Measurements from ENCODE around the gene RAB40A. TPM values are rescaled to one million over a fixed set of nuclear protein-coding genes. Genes with fewer than 3 reads are reported as not detected.
"Not testable (repeated sequence)": the region's sequence is repeated elsewhere in the genome, so short reads cannot be mapped to it uniquely, and the experiment has no call there.

RAB40A gene
- total and polyA plus RNA-seq, 10 of the 15 experiments (the other 5 are each of a cell fraction or from before 2014, with no cell fraction given): 0.10 to 0.42 (median 0.26) TPM

GRCh38 chrX:103477496-103477895 lies 41.8 kb downstream of the RAB40A start (continued):
- TF ChIP-seq, protein P1, sequence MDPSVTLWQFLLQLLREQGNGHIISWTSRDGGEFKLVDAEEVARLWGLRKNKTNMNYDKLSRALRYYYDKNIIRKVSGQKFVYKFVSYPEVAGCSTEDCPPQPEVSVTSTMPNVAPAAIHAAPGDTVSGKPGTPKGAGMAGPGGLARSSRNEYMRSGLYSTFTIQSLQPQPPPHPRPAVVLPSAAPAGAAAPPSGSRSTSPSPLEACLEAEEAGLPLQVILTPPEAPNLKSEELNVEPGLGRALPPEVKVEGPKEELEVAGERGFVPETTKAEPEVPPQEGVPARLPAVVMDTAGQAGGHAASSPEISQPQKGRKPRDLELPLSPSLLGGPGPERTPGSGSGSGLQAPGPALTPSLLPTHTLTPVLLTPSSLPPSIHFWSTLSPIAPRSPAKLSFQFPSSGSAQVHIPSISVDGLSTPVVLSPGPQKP (IDR thresholded peaks at IDR 0.05; ENCODE audit: low read depth, low read length): no peak
- TF ChIP-seq NR2C2 (IDR thresholded peaks at IDR 0.05; ENCODE audit: borderline replicate concordance, control insufficient read depth, insufficient read length, low read depth): no peak

DNA sequence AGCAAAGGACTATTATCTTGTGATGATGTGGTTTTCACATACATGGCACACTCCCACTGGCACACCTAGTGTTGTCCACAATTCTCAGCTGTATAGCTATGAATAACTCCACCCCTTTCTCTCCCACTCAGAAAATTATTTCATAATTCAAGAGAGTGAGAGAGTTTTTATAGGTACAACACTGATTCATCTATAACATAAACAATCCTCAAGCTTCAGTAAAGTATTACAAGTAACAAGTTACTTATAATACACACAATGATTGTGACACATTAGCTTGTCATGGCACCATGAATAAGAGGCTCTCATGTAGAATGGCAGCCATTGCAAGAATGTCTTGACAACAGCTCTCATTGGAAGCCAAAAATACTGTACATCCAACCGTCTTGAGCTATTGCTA lies 43.9 kb downstream of the RAB40A start:
- Histone ChIP-seq H3K36me3 (ENCODE audit: control insufficient read depth in 2 of 2, insufficient read depth in 2 of 2, low read length in 1 of 2) (no peaks in the 10 kb centered on the region), H3K27me3 (replicated peaks in 1 of 2; ENCODE audit: control insufficient read depth in 2 of 2, insufficient read depth in 2 of 2, low read length in 1 of 2) (no peaks in the 10 kb centered on the region; a peak in 1 of 4 replicates), H2AFZ (ENCODE audit: control insufficient read depth, low read depth, low read length) (no peak overlapping the region), H3K4me2 (ENCODE audit: control insufficient read depth, insufficient read depth) (no peak overlapping the region), H4K20me1 (ENCODE audit: control insufficient read depth, insufficient read depth) (no peaks in the 10 kb centered on the region), H3K4me1 (ENCODE audit: control insufficient read depth, insufficient read depth, low read length) (no peaks in the 10 kb centered on the region), H3K79me2 (ENCODE audit: control insufficient read depth, insufficient read depth, low read length) (no peaks in the 10 kb centered on the region), H3K9me3 (replicated peaks; ENCODE audit: control insufficient read depth, insufficient read depth, low read length) (no peaks in the 10 kb centered on the region), H3K4me3 (no peak overlapping the region), H3K9ac (ENCODE audit: control insufficient read depth, insufficient read depth, low read length) (no peak overlapping the region), H3K27ac (ENCODE audit: control insufficient read depth, insufficient read depth) (no peak overlapping the region)
- DNase-seq (ENCODE audit: low read depth, low spot score): no peak
- no peak for ATAC-seq
- no TSS peak for BruUV-seq (replicated peaks)
- no peak for FAIRE-seq
- SMC1A ChIA-PET (ENCODE audit: uncharacterized antibody, unreplicated experiment): no interaction called here
- intact Hi-C loops (cut with micrococcal nuclease; ENCODE audit: unreplicated experiment) (no loop called here), in situ Hi-C loops (cut with MboI) (no loop called here)
- TF ChIP-seq TCF7 (IDR thresholded peaks at IDR 0.05; ENCODE audit: borderline replicate concordance): no peak
- TF ChIP-seq POLR2A (IDR thresholded peaks at IDR 0.05; ENCODE audit: low read depth, low read length): no peak
- TF ChIP-seq BCL11A (IDR thresholded peaks at IDR 0.05; ENCODE audit: low read depth, low read length): no peak
- no peak for TF ChIP-seq RELB (IDR thresholded peaks at IDR 0.05; ENCODE audit: low read depth)
- no peak for TF ChIP-seq RFX5 (IDR thresholded peaks at IDR 0.05; ENCODE audit: low read depth, low read length)
- no peak for TF ChIP-seq SUPT20H (IDR thresholded peaks at IDR 0.05; ENCODE audit: borderline replicate concordance, control insufficient read depth, low read depth, low read length)
- no peak for TF ChIP-seq STAT3 (IDR thresholded peaks at IDR 0.05; ENCODE audit: low read depth, low read length)
- RAD21 ChIA-PET (ENCODE audit: unreplicated experiment): no interaction called here
- CTCF ChIA-PET: interaction anchor here (1.1 kb wide), 1 partner anchor 15 kb away, joined by 3 read pairs; no protein-coding TSS in a partner anchor
- WGBS (ENCODE audit: insufficient coverage, insufficient replicate concordance, low lambda C conversion rate, missing lambda C conversion rate): 45% methylated on average over 1 of the region's 1 CpG
- POLR2A ChIA-PET: interaction anchor here (0.6 kb wide), 1 partner anchor 204 kb away, joined by 3 read pairs; no protein-coding TSS in a partner anchor

DNA sequence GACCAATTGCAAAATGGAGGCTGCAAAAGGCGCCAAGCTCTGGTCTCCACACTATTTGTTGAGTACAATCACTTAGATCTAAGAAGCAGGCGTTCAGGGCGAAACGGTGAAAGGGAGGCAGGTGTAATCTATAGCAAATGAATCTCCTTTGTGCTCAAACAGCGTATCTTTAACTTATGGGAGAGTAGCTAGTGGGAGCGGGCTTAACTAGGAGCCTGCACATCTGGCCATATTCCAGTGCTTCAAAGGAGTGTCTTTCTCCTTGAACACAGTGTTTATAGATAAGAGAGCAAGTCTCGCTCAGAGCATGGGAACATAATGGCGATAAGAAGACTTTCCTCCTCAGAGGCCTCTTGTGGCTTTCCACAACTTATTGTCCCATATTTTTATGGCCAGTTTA lies 49.3 kb downstream of the RAB40A start:
- H3K27me3 ChIP-seq (replicated peaks in 1 of 2; ENCODE audit: control insufficient read depth in 2 of 2, insufficient read depth in 2 of 2, low read length in 1 of 2); H3K27ac ChIP-seq (ENCODE audit: control insufficient read depth, insufficient read depth); POLR2A ChIA-PET; intact Hi-C loops (cut with micrococcal nuclease; ENCODE audit: unreplicated experiment); H2AFZ ChIP-seq (ENCODE audit: control insufficient read depth, low read depth, low read length); FAIRE-seq; H3K4me2 ChIP-seq (ENCODE audit: control insufficient read depth, insufficient read depth); H3K9me3 ChIP-seq (replicated peaks; ENCODE audit: control insufficient read depth, insufficient read depth, low read length); BruUV-seq (replicated peaks); DNase-seq (ENCODE audit: low read depth, low spot score); H4K20me1 ChIP-seq (ENCODE audit: control insufficient read depth, insufficient read depth); H3K4me3 ChIP-seq; SMC1A ChIA-PET (ENCODE audit: uncharacterized antibody, unreplicated experiment); H3K4me1 ChIP-seq (ENCODE audit: control insufficient read depth, insufficient read depth, low read length); ATAC-seq; H3K36me3 ChIP-seq (ENCODE audit: control insufficient read depth in 2 of 2, insufficient read depth in 2 of 2, low read length in 1 of 2); H3K9ac ChIP-seq (ENCODE audit: control insufficient read depth, insufficient read depth, low read length); H3K79me2 ChIP-seq (ENCODE audit: control insufficient read depth, insufficient read depth, low read length); RAD21 ChIA-PET (ENCODE audit: unreplicated experiment): not testable (repeated sequence)
- 54% methylated on average over 8 of the region's 8 CpGs for WGBS (ENCODE audit: insufficient coverage, insufficient replicate concordance, low lambda C conversion rate, missing lambda C conversion rate)
- in situ Hi-C loops (cut with MboI): loop anchor here (5.0 to 10.0 kb wide), 2 partner anchors 125 to 253 kb away; partner anchors contain the start of gene BEX4
- CTCF ChIA-PET: interaction anchor here (0.6 to 1.3 kb wide), 3 partner anchors 11 to 20 kb away, joined by 3 read pairs; no protein-coding TSS in a partner anchor

Data from GM12878 (cell line).